Panc1 (cell line): Measurements from ENCODE around the gene SLC45A1. TPM values are rescaled to one million over a fixed set of nuclear protein-coding genes. Genes with fewer than 3 reads are reported as not detected.

Experiments
- ATAC-seq: fragments of 200-7000 bp; cut with Tn5 transposase; 2 replicates; pipeline ENCODE4 v1.9.1; 2020; ENCODE audit warnings: mild to moderate bottlenecking, moderate library complexity
- BruUV-seq: library from RNA; stranded (reverse); fragments of 400-500 nt; replicated peaks from 2 replicates; lab custom pipeline; 2021; lab: Mats Ljungman, UMichigan
- CTCF ChIA-PET: fragments of 300-600 bp; sonication (Branson Sonifier 250); formaldehyde crosslinking; loops from one replicate; lab custom pipeline; 2022; ENCODE audit warnings: antibody characterized with exemption; lab: Charles Lee
- POLR2A ChIA-PET: fragments of 300-600 bp; sonication (Branson Sonifier 250); formaldehyde crosslinking; loops from one replicate; lab custom pipeline; 2022; ENCODE audit warnings: antibody characterized with exemption; lab: Charles Lee
- DNase-seq: peaks from one replicate; pipeline ENCODE4 v3.0.0-alpha.2; 2010; ENCODE audit warnings: low read depth, low spot score
- H3K27ac ChIP-seq: 2 replicates; pipeline ENCODE4 v1.5.1; 2011; ENCODE audit warnings: mild to moderate bottlenecking, low read length, inconsistent platforms
- H3K27me3 ChIP-seq: fragments of 200-500 bp; sonication (Bioruptor generic); 2 replicates; pipeline ENCODE4 v1.6.0; 2014; ENCODE audit warnings: low read length, inconsistent platforms; ENCODE audit not compliant: control insufficient read depth, insufficient read depth
- H3K36me3 ChIP-seq: fragments of 200-500 bp; sonication (Bioruptor generic); 2 replicates; pipeline ENCODE4 v1.5.1; 2014; ENCODE audit warnings: inconsistent platforms, mild to moderate bottlenecking, low read length, moderate library complexity; ENCODE audit not compliant: control insufficient read depth, insufficient read depth
- H3K4me1 ChIP-seq: 2 replicates; pipeline ENCODE4 v1.5.1; 2011; ENCODE audit warnings: inconsistent platforms, mild to moderate bottlenecking, low read length, moderate library complexity; ENCODE audit not compliant: control insufficient read depth, insufficient read depth
- H3K4me3 ChIP-seq, 2 experiments: 2 replicates each; pipeline ENCODE4 v1.5.1; 2011 to 2012; ENCODE audit warnings: low read depth in 2 of 2, low read length in 2 of 2, mild to moderate bottlenecking in 2 of 2, inconsistent platforms in 1 of 2, moderate library complexity in 1 of 2
- H3K9me3 ChIP-seq: fragments of 200-500 bp; sonication (Bioruptor generic); 2 replicates; pipeline ENCODE4 v1.5.1; 2014; ENCODE audit warnings: low read depth, mild to moderate bottlenecking, inconsistent platforms, low read length, moderate library complexity; ENCODE audit not compliant: control insufficient read depth, insufficient read depth
- CTCF ChIP-seq: fragments of 450-650 bp; IDR thresholded peaks from 2 replicates; pipeline ENCODE4 v1.5.1; 2017; ENCODE audit warnings: mild to moderate bottlenecking
- POLR2AphosphoS5 ChIP-seq: IDR thresholded peaks from 2 replicates; pipeline ENCODE4 v1.6.1; 2012; ENCODE audit warnings: mild to moderate bottlenecking, low read depth, low read length, moderate library complexity
- REST ChIP-seq, 2 experiments: IDR thresholded peaks; 2 replicates each; pipeline ENCODE4 v1.6.1; 2011 to 2012; ENCODE audit warnings: low read depth in 2 of 2, control low read depth in 1 of 2, low read length in 1 of 2, mild to moderate bottlenecking in 1 of 2, moderate library complexity in 1 of 2; ENCODE audit not compliant: insufficient read depth in 1 of 2
- SIN3A ChIP-seq: IDR thresholded peaks from 2 replicates; pipeline ENCODE4 v1.6.1; 2012; ENCODE audit warnings: low read depth, mild to moderate bottlenecking, low read length, moderate library complexity, borderline replicate concordance; ENCODE audit not compliant: insufficient read depth
- TCF7L2 ChIP-seq: IDR thresholded peaks from 2 replicates; pipeline ENCODE4 v1.6.1; 2011; ENCODE audit warnings: mild to moderate bottlenecking, low read depth, low read length, inconsistent platforms
- in situ Hi-C: cut with HindIII; loops from 2 replicates; pipeline ENCODE4 v1.10.0; 2016; ENCODE audit warnings: low sequenced_read_pairs, low pct_unique_long_range_greater_than_20kb
- intact Hi-C: fragments of 100-400 bp; cut with micrococcal nuclease; formaldehyde crosslinking; loops from one replicate; pipeline ENCODE4 v1.10.0; 2022; ENCODE audit not compliant: unreplicated experiment
- total RNA-seq: library from RNA; stranded (reverse); gene quantifications from one replicate; pipeline ENCODE4 v1.2.1, GENCODE V29; 2021; ENCODE audit not compliant: unreplicated experiment

SLC45A1 gene
- total RNA-seq, 1 experiment from 2014 or later: 11.3 TPM

- no peak for TF ChIP-seq TCF7L2
- no peak for TF ChIP-seq POLR2AphosphoS5
- no peak for TF ChIP-seq SIN3A
- TF ChIP-seq CTCF: no peak
- TF ChIP-seq REST (IDR thresholded peaks at IDR 0.05; ENCODE audit: insufficient read depth in 1 of 2, low read depth in 2 of 2, low read length in 1 of 2): no peak
- H3K4me3 ChIP-seq: no peak overlapping the region
- DNase-seq (no peak), ATAC-seq (no peak)
- intact Hi-C loops (no loop called here), in situ Hi-C loops (no loop called here)
- POLR2A ChIA-PET: no interaction called here
- H3K27me3 ChIP-seq: no peaks in the 10 kb centered on the region
- peaks cover 18% of the 10 kb centered on the region for H3K36me3 ChIP-seq
- CTCF ChIA-PET: no interaction called here
- peaks cover 63% of the 10 kb centered on the region for H3K4me1 ChIP-seq
- no peaks in the 10 kb centered on the region for H3K9me3 ChIP-seq
- no TSS peak for BruUV-seq
- H3K27ac ChIP-seq: no peak overlapping the region
These were observed 74.6 kb downstream of the SLC45A1 start for GRCh38 chr1:8392522-8392921.
